NT2/D1 (cell line): ENCODE data around the gene ANXA8L1.
"Not testable (repeated sequence)": the region's sequence is repeated elsewhere in the genome, so short reads cannot be mapped to it uniquely, and the experiment has no call there.

Experiments used
- DNase-seq: peaks from one replicate; pipeline ENCODE4 v3.0.0-alpha.2; 2011; ENCODE audit warnings: low read depth, low spot score
- H3K27me3 ChIP-seq: 2 replicates; pipeline ENCODE4 v1.6.0; 2011; ENCODE audit warnings: mild to moderate bottlenecking; ENCODE audit not compliant: insufficient read length, insufficient read depth
- H3K36me3 ChIP-seq: 2 replicates; pipeline ENCODE4 v1.6.1; 2011; ENCODE audit warnings: mild to moderate bottlenecking, low read length, mixed read lengths; ENCODE audit not compliant: insufficient read depth, insufficient read length
- H3K4me1 ChIP-seq: 2 replicates; pipeline ENCODE4 v1.5.1; 2011; ENCODE audit not compliant: insufficient read depth, insufficient read length
- H3K4me3 ChIP-seq: 2 replicates; pipeline ENCODE4 v1.5.1; 2011; ENCODE audit warnings: low read depth; ENCODE audit not compliant: insufficient read length
- H3K9ac ChIP-seq: 2 replicates; pipeline ENCODE4 v1.6.0; 2011; ENCODE audit warnings: low read depth; ENCODE audit not compliant: insufficient read length
- H3K9me3 ChIP-seq: 2 replicates; pipeline ENCODE4 v1.5.1; 2011; ENCODE audit warnings: mild to moderate bottlenecking, low read length; ENCODE audit not compliant: insufficient read depth

ANXA8L1 gene

DNA sequence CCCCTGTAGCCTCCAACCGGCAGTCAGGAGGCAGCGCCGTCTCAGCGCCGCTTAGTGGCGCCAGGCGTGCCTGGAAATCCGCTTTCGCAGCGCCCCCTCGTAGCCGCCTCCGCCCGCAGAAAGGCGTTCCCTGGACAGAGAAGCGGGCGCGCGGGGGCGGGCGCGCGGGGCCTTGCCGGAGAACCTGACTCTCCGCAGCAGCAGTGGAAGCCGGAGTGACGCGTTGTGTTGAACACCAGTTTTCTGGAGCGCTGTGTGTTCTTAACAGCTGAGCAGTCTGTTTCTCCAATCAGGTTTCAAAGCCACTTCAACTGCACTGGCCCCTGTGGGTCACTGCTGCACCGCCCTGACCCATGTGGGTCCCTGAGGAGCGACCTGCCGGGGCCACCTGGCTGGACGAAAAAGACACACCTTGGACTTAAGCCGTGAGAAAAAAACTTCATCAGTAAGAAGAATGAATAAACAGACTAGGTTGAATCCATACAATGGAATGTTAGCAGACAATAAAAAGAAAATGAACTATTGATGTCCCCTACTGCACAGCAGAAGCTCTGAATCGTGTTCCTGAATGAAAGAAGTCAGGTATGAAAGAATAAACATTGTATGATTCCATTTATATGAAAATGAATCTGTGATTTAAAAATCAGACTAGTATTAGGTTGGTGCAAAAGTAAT lies 22.8 kb downstream of the ANXA8L1 start:
- H3K9me3 ChIP-seq, H3K27me3 ChIP-seq, H3K9ac ChIP-seq, H3K4me1 ChIP-seq, H3K36me3 ChIP-seq, DNase-seq: not testable (repeated sequence)
- H3K4me3 ChIP-seq: peak overlapping the region; percentile 38

DNA sequence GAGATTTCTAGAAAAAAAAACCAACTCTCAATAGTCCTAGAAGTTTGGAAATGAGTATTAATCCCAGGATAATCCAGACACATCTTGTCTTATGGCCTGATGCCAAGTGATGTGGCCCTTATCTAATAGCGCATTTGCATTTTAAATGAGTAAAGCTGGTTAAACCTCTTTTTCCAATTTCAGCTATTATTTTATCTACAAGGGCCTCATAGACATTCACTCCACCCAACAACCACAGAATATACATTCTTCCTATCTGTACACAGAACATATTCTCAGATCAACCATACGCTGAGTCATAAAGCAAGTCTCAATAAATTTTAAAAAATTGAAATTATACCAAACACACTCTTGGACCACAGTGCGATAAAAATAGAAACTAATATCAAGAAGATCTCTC lies 34.0 kb downstream of the ANXA8L1 start:
- not testable (repeated sequence) for DNase-seq

DNA sequence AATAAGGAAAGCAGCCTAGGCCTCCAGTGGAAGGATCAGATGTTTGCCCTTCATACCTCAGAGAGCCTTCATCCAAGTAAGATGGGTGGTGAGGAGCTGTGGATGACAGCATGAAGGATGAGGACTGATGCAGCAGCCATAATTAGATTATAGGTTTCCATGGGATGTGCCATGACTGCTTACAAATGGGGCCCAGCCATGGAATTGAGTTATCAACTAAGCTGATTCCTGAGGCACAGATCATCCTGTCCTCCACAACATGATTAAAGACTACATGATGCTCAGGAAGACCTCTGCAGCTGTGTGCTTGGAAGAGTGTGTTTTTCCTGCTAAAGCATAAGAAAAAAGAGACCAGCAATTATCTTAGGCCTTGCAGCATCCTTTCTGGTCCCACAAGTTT lies 35.5 kb downstream of the ANXA8L1 start:
- not testable (repeated sequence) for DNase-seq, H3K27me3 ChIP-seq, H3K9ac ChIP-seq, H3K9me3 ChIP-seq, H3K4me1 ChIP-seq, H3K36me3 ChIP-seq, H3K4me3 ChIP-seq

More for the DNA sequence above, 34.0 kb downstream of the ANXA8L1 start:
- not testable (repeated sequence) for H3K27me3 ChIP-seq, H3K36me3 ChIP-seq, H3K9ac ChIP-seq, H3K4me1 ChIP-seq, H3K9me3 ChIP-seq, H3K4me3 ChIP-seq

DNA sequence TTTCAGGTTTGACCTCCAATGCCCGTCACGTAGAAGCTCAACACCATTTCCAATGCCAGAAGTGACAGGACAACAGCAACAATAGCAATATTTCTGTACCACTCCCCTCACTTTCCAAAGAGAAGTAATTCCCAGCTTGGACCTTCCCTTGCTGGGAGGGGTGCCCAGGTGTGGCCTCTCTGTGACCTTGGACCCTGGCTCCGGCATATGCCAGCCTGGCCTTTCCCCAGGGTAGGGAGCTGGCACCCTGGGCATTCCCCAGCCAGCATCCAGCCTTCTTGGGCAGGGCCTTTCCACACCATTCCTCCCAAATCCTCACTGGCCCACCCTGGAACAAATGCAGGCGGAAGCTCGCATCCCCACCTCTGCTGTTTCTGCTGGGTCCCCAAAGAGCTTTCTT lies 37.1 kb downstream of the ANXA8L1 start:
- not testable (repeated sequence) for H3K4me3 ChIP-seq, H3K9me3 ChIP-seq, H3K4me1 ChIP-seq, DNase-seq, H3K36me3 ChIP-seq, H3K9ac ChIP-seq, H3K27me3 ChIP-seq

DNA sequence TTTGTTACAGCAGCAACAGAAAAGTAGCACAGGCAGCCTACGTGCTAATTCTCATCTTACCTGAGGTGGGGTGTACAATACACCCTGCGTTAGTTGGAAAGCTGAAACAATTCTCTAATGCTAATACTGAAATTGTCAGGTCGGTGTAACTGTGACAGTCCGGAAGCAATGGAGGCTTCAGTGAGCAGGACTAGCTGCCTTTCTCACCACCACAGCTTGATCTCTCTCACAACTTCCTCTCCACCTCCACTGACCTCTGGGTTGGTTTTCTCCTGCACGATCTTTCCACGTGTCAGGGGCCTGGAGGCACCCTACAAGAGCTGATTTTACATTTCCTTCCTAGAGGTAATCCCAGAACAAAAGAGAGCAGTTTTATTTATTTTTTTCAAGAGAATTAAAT lies 39.7 kb downstream of the ANXA8L1 start:
- DNase-seq, H3K27me3 ChIP-seq, H3K4me3 ChIP-seq, H3K9ac ChIP-seq, H3K9me3 ChIP-seq, H3K4me1 ChIP-seq, H3K36me3 ChIP-seq: not testable (repeated sequence)

DNA sequence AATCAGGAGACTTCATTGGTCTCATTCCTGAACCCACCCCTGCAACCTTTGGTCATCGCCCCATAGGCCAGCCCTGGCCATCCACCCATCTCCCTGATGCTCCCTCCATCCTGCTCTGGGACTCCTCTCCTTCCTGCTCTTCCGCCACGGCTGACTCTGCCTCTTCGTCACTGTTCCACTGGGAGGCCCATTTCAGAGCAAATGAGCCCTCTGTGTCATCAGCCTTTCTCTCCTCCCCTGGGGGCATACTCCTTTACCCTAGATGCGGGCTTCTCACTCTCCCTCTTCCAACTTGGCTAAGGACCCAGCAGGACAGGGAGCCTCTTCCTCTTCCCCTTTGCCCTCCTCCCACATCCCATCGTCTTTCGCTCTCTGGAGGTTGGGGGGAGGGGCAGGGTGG lies 42.7 kb downstream of the ANXA8L1 start:
- not testable (repeated sequence) for H3K36me3 ChIP-seq, H3K9me3 ChIP-seq, H3K4me3 ChIP-seq, DNase-seq, H3K4me1 ChIP-seq, H3K27me3 ChIP-seq, H3K9ac ChIP-seq

DNA sequence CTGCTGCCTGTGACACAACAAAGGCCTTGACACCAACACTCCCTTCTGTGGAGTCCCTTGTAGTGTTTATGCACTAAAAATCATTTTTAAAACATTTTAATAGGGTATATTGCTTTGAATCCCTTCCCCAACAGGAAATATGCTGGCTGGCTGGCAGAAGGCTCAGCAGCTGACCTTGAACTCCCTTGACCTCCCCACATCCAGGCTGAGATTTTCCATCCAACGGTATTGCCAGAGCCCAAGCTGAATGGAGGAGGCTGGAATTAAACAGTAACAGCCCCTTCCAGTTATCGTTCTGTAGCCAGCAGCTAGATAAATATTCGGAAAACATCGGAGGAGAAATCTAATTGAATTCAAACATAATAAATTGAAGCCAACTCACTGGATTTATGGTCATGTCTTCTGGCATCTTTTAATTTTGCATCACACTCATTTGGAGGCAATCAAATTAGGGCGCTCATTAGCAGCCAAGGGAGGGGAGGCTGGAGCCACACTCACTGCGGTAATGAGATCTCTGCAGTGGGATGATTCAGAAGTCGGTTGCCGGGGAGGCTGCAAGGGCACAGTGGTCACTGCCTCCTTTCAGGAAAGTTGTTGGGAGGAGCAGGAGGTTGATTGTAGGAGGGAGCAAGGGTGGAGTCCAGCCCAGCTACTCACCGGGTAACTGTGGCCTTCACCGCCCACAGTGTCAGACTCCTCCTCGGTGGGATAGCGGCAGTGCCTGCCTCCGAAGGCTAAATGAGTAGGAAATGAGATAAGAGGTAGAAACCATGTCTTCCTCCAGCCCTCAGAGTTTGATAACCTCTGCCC lies 44.2 kb downstream of the ANXA8L1 start:
- not testable (repeated sequence) for H3K9ac ChIP-seq, H3K4me1 ChIP-seq, H3K36me3 ChIP-seq, DNase-seq, H3K4me3 ChIP-seq, H3K9me3 ChIP-seq, H3K27me3 ChIP-seq

DNA sequence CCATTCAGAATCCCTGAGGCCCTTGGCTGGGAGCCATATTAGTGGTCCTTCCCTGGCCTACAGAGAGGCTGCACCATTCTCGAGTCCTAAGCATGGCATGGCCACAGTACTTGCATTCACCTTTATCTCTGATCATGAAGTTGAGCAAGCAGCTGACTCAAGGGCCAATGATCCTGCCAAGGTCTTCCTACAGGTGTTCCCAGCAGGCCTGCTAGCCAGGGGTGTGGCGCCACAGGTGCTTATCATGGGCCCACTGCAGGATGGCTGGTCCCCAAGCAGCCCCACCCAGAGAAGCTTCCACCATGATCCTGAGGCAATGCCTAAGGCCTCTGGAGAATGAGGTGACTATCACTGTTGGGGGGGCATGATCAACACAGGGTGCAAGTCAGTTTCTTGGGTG lies 48.0 kb downstream of the ANXA8L1 start:
- H3K4me1 ChIP-seq, DNase-seq, H3K27me3 ChIP-seq, H3K9me3 ChIP-seq, H3K36me3 ChIP-seq, H3K9ac ChIP-seq, H3K4me3 ChIP-seq: not testable (repeated sequence)

DNA sequence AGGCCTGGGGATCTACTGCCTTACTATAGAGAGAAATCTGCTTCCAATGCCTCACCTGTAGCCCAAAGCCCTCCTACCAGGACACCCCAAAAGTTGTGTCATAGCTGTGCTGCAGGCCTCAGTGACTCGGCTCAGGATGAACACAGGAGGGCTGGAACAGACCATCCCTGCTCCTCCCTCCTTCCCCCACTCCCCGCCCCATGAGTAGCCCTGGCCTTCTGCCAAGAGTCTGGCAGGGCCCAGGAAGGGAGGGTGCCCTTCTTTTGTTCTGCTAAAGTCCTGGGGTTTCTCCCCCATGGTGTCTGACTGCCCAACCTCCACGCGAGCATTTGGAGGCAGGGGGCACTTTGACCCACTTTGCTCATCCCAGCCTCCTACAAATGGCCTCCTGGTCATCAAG lies 65.4 kb downstream of the ANXA8L1 start:
- not testable (repeated sequence) for H3K36me3 ChIP-seq, DNase-seq, H3K9ac ChIP-seq, H3K4me1 ChIP-seq, H3K27me3 ChIP-seq, H3K4me3 ChIP-seq, H3K9me3 ChIP-seq
